Cerebellar nuclear complex (tissue), 1 donor: ENCODE data around the gene NUP43.
"Not testable (repeated sequence)": the region's sequence is repeated elsewhere in the genome, so short reads cannot be mapped to it uniquely, and the experiment has no call there.

Source experiments
- DNase-seq, 2 experiments: peaks; one replicate each; lab custom pipeline; 2025; lab: John Stamatoyannopoulos, UW

NUP43 gene, protein sequence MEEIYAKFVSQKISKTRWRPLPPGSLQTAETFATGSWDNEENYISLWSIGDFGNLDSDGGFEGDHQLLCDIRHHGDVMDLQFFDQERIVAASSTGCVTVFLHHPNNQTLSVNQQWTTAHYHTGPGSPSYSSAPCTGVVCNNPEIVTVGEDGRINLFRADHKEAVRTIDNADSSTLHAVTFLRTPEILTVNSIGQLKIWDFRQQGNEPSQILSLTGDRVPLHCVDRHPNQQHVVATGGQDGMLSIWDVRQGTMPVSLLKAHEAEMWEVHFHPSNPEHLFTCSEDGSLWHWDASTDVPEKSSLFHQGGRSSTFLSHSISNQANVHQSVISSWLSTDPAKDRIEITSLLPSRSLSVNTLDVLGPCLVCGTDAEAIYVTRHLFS

DNA sequence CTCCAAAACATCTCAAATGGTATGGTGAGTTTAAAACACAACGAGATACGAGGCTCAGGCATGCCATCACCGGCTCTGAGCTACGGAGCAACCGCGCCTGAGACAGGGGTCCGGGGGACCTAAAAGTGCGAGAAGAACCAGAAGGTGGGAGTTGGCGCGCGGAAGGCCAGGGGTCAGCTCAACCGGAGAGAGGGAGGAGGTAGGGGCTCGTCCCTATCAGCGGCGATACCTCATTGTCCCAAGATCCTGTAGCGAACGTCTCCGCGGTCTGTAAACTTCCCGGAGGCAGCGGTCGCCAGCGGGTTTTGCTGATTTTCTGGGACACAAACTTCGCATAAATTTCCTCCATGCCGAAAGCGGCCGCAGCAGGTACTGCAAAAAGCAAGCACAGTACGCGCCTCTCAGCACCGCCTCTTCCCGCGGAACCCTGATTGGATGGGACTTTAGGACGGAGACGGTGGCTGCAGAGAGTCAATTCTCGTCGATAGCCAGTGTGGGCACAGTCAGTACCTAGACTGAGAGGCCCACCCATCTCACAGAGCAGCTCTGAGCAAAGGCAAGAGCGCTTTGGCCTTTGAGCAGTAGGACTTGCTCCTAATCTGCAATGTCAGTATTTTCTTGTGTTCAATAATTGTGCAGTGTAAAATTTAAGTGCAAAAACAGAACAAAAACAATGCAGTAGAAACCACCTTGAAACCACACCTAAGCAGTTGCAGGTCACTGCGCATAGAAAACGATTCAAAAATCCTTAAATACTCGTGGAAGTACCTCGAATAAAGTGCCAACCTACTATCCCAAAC, at the start of gene NUP43:
Gene NUP43 (minus strand): TSS at position 383 of the 800 bp plus-strand sequence. CDS start 34 bp downstream, at position 349.
- peak; percentile 37 to 63 for DNase-seq

DNA sequence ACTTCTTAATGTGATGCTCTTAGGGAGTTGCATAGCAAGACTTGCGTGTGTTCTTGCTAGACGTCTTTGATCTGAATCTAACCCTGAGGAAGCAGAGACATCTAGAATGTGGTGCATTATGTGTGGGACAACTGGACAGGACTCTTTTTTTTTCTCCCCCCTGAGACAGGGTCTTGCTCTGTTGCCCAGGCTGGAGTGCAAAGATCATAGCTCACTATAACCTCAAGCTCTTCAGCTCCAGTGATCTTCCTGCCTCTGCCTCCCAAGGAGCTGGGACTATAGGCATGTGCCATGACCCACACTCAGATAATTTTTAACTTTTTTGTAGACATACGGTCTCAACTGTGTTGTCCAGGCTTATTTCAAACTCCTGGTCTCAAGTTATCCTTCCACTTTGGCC, 37.2 kb upstream of the NUP43 start:
- DNase-seq = no peak

DNA sequence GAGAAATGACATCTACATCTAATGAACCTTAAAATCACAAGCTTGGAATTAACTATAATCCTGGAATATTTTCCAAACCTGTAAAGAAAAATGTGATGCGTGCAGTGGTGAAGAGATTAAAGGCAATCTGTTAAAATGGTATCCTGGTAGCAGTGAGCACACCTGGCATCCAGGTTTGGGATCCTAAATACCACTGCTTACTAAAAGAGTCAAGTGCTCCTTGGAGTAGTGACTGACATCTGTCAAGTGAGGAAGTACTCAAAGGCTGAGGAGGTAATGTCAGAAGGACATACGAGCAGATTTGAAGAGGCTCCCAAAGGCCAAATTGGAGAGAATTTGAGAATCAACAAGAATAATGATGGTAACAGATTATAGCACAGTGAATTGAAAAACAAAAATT, 36.0 kb upstream of the NUP43 start:
- no peak for DNase-seq

DNA sequence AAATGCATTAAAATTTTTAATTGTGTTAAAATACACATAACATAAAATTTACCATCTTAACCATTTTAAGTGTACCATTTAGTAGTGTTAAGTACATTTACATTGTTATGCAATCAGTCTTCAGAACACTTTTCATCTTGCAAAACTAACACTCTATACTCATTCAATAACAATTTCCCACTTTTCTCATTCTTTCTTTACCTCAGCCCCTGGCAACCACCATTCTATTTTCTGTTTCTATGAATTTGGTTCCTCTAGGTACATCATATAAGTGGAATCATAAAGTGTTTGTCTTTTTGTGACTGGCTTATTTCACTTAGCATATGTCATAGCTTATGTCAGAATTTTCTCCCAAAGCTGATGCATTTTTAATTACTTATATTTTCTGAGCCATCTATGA, 35.4 kb upstream of the NUP43 start:
- DNase-seq = no peak

DNA sequence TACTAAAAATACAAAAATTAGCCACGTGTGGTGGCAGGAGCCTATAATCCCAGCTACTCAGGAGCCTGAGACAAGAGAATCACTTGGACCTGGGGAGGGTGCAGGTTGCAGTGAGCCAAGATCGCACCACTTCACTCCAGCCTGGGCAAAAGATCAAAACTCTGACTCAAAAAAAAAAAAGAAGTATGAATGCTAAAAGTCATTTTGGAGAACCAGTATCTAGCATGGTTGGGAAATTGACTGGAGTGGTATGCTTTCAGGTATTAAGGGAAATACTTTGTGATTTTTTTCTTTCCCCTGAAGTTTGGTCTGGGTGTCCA, 33.3 kb upstream of the NUP43 start:
- no peak for DNase-seq

DNA sequence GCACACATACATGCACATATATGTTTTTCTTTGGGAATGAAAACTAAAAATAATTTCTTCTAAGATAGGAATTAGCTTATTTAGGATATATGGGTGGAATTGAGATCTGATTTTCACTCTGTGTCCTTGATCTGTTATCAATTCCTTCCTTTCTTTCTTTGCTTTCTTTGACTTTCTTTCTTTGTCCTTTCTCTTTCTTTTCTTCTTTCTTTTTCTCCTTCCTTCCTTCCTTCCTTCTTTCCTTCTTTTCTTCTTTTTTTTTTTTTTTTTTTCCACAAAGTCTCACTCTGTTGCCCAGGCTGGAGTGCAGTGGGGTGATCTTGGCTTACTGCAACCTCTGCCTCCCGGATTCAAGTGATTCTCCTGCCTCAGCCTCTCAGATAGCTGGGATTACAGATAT, 31.3 kb upstream of the NUP43 start:
- no peak for DNase-seq

DNA sequence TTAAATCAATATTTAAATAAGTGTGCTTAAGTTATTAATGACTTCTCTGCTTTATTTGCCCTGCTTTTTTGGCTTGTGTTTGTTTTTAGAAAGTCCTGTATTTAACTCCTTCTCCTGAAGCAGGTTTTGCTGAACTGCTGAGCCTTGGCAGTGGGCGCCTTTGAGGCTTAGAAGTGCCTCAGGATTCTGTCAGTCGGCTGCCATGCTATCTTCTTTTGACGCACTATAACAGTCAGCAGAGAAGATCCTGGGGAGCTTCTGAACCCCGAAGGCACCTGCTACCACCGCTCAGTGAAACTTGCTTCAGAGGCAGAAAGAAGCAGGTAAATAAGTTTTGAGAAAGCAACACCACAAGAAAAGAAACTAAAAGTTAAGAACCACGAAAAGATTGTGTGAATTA, 25.6 kb upstream of the NUP43 start:
- no peak for DNase-seq

DNA sequence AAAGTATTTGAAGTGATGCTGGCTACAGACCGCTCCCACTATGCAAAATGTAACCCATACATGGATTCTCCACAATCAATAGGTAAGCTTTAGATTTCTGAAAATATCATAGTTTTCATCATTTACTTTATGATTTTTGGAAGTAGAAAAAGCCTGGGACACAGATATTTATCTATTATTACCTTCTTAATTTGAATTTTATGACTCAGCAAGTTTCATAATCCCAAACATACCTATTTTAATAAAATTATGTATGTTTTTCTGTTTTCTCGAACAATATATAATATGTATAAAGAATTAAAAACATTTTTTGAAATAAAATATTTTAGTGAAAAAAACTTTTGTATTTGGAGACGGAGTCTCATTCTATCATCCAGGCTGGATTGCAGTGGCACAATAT, 24.9 kb upstream of the NUP43 start:
- DNase-seq = no peak

DNA sequence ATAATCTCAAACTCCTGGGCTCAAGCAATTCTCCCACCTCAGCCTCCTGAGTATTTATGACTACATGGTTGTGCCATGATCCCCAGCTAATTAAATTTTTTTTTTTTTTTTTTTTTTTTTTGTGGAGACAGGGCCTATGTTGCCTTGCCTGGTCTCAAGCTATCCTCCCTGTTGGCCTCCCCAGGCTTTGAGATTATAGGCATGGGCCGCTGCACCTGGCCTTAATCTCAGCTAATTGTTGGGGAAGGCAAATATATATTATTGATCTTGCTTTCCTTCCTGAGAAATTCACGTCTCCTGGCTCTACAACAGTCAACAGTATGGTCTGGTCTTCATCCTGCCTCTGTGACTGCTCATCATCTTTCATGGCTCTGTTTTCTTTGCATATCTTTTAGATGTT, 23.3 kb upstream of the NUP43 start:
- DNase-seq = no peak

DNA sequence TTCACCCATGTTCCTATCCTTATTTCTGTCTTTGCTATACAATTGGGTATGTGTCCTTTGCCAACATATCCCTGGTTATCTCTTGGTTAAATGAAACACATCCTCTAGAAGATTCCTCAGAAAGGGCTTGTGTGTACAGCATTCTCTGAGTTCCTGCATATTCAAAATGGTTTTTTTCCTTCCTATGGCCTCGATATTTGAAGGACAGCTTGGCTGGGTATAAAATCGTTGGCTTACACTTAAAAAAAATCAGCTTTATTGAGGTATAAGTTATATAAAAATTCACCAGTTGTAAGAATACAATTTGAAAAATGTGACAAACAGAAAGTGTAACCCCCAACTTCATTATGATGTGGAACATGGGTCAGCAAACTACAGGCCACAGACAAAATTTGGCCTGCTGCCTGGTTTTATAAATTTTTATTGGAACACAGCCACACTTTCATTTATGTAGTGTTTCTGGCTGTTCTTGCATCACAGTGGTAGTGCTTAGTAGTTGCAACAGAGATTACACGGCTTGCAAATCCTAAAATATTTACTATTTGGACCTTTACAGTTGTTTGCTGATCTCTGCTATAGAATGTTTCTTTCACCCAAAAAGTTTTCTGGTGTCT, 19.9 kb upstream of the NUP43 start:
- DNase-seq = no peak

DNA sequence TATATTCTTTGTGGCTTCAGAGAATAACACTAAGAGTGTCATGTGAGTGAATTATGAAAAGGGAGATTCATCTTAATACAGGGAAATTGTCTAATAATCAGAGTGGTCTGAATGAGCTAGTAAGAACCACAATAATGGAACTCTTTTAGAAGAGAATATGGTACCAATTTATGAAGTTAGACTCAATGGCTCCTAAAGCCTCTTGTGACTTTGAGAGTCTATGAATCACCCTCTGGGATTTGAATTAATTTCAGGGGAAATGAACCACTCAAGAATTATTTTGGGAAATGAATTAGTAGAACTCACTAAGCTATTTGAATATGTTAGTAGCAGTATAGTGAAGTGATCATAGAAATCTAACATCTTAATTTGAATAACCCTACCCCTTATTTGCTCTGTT, 17.5 kb upstream of the NUP43 start:
- DNase-seq = no peak

DNA sequence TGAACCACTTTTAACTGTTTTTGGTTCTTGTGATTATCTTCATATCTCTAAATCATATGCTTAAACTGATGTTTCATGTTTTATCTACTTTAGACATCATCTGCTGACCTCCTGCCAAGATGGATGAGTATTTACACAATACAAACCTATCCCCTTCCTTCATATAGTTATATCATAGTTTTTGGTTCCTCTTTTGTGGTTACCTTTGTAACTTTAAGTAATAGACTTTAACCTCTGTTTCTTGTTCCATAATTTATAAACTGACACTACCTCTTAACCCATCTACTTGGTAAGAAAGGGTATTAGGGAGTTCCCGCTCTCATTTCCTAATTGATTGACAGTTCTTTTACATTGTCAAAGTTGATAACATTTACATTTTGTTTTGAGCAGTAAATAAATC, 15.1 kb upstream of the NUP43 start:
- DNase-seq = no peak

DNA sequence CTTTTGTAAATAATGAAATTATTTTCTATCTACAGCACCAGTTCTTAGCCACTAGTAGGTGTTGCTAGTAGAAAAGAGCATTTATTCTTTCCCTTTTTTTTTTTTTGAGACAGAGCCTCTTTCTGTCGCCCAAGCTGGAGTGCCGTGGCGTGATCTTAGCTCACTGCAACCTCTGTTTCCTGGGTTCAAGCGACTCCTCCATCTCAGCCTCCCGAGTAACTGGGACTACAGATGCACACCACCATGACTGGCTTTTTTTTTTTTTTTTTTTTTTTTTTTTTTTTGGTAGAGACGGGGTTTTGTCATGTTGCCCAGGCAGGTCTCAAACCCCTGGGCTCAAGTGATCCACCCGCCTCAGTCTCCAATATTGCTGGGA, 9.9 kb upstream of the NUP43 start:
- no peak for DNase-seq

DNA sequence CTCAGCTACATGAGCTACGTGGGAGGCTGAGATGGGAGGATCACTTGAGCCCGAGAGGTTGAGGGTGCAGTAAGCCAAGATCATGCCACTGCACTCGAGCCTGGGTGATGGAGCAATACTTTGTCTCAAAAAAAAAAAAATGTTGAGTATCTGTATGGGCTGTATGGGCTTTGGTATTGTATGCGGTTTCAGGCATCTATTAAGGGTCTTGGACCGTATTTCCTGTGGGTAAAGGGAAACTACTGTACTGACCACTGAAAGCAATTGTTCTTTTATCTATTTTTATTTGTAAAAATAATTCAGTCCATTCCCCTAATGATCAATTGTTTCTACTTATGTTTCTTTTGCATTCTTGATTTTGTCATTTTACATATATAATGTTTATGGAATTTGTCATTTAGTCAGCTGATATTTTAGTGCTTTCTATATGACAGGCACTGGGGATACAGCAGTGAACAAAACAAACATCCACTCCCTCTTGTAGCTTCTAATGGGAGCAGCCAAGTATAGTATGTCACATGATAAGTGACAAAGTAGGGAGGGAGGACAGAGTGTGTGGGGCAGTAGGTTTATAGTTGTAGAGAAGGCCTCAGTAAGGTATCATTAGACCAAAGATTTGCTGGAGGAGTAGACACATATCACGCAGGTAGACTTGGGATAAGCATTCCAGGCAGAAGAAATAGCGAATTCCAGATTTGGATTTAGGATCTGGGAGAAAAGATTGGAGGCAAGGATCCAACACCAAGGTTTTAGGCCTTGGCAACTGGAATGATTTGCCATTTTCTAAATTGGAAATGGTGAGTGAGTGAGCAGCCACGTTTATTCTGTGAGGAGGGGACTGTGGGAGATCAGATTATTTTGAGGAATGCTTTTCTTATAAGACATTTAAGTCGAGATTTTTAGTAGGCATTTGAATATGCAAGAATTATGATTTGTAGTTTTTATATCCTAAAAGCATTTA, 9.3 kb upstream of the NUP43 start:
- no peak for DNase-seq

DNA sequence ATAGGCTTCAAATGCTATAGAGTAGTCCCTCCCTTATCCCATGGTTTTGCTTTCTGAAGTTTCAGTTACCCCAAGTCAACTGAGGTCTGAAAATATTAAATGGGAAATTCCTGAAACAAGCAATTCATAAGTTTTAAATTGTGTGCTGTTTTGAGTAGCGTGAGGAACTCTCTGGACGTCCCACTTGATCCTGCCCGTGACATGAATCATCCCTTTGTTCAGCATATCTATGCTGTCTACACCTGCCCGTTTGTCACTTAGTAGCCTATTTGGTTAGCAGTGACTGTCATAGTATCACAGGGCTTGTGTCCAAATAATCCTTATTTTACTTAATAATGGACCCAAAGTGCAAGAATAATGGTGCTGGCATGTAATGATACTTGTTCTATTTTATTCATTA, 8.2 kb upstream of the NUP43 start:
- no peak for DNase-seq

DNA sequence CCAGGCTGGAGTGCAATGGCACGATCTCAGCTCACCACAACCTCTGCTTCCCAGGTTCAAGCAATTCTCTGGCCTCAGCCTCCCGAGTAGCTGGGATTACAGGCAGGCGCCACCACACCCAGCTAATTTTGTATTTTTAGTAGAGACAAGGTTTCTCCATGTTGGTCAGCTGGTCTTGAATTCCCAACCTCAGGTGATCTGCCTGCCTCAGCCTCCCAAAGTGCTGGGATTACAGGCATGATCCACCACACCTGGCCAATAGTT, 7.0 kb upstream of the NUP43 start:
- DNase-seq = not testable (repeated sequence)

DNA sequence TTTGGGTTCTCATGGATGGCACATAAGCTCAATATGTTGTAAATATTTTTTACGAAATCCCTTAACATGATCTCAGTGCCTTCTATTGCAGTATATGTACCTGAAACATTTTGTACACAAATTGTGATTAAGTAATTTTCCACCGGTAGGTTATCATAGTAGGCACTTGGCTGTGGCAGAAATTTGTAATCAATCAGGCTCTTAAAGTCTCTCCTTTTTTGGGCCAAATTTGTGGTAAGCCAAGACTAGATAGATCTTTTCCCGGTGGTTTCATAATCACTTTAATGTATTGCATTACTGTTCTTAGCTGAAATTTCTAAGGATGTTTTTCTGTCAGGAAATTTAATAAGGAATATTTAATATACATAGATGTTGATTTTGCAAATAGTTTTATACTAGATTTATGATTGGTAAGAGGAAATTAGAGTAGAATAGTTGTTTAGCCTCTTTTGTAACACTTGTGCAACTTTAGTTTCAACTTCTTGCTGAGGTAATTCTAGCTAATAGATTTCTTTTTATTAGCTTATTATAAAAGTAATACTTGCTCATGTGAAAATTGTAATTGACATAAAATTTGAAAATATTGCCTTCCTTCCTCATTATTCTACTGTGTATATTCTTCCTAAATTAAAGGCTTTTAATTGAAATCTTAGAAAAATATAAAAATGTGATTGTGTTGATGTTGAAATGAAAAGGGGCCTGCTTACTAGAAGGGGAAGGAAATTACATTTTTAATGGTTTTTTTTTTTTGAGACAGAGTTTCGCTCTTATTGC, 6.5 kb upstream of the NUP43 start:
- no peak for DNase-seq

DNA sequence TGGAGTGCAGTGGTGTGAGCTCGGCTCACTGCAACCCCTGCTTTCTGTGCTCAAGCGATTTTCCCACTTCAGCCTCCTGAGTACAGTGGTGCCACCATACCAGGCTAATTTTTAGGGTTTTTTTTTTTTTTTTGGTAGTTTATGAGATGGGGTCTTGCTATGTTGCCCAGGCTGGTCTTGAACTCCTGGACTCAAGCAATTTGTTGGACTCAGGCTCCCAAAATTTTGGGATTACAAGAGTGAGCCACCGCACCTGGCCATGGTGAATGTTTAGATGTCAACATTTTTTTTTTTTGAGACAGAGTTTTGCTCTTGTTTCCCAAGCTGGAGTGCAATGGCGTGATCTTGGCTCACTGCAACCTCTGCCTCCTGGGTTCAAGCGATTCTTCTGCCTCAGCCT, 5.6 kb upstream of the NUP43 start:
- not testable (repeated sequence) for DNase-seq

DNA sequence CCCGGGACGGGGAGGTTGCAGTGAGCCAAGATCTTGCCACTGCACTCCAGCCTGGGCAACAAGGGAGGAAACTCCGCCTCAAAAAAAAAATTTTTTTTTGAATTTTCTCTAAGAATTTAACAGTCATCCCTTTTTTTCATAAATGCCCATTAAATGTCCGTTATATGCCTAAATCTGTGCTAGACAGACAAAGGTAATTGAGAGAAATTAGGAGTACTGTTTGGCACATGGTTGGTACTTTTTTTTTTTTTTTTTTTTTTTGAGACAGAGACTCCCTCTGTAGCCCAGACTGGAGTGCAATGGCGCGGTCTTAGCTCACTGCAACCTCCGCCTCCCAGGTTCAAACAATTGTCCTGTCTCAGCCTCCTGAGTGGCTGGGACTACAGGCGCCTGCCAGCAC, 4.9 kb upstream of the NUP43 start:
- no peak for DNase-seq

DNA sequence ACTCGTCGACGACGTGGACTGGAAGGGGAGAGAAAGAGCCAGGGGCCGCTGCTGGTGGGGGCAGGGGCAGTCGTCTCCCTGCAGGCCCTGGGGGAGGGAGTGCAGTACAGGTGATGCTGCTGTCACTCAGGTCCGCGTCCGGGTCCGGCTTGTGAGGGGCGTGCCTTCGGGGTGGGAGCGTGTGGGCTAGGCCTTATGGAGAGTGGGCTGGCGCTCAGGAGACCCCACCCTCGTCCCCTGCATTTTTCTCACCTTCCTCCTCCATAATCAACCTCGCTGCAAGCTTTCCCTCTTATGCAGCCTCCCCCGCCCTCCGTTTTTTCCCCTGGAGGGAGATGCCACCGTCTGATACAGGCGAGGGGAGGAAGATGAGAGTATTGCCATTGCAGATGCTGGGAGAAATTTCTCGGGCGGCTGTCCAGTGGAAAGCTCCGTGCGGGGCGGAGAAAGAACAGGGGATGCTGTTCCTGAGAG, 3.8 kb upstream of the NUP43 start:
- no peak for DNase-seq

DNA sequence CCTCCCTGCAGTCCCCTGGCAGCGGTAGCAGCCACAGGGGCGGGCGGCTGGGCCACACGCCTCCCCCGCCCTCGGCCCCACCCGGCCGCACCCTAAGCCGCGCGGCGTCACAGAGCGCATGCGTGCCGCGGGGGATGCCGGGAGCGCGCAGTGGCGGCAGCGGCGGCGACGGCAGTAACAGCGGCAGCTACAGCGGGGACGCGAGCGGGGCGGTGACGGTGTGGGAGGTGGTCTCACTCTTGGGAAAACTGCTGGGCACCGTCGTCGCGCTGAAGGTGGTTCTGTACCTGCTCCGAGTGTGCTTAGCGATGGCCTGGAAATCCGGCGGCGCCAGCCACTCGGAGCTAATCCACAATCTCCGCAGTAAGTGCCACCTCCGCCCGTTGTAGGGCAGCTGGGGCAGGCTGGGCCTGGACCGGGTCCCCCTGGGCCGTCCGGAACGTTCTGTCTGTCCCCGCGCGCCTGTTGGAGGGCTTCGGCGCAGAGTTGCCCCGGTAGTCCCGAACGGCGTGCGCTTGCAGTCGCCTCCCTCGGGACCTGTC, 3.3 kb upstream of the NUP43 start, which contains the start of gene PCMT1:
Gene PCMT1 (plus strand): TSS at position 148 of the 542 bp plus-strand sequence. CDS start 161 bp downstream, at position 309.
- peak; percentile 24 to 69 for DNase-seq
